Nephron progenitor cell (in vitro differentiated cells): ENCODE data around the gene CEP20.

Experiments
- DNase-seq: peaks from one replicate; pipeline ENCODE4 v3.0.0; 2021
- H3K27ac Mint-ChIP-seq: 2 replicates; pipeline ENCODE4 v1.8.0; 2021; ENCODE audit warnings: mild to moderate bottlenecking, moderate library complexity, mixed read lengths
- H3K27me3 Mint-ChIP-seq: 2 replicates; pipeline ENCODE4 v1.8.0; 2021; ENCODE audit warnings: mild to moderate bottlenecking, low read depth, mixed read lengths; ENCODE audit not compliant: poor library complexity
- H3K36me3 Mint-ChIP-seq: 2 replicates; pipeline ENCODE4 v1.8.0; 2021; ENCODE audit warnings: low read depth, mixed read lengths
- H3K4me1 Mint-ChIP-seq: 2 replicates; pipeline ENCODE4 v1.8.0; 2021; ENCODE audit warnings: mixed read lengths
- H3K4me3 Mint-ChIP-seq: 2 replicates; pipeline ENCODE4 v1.8.0; 2021; ENCODE audit warnings: mild to moderate bottlenecking, moderate library complexity, mixed read lengths
- H3K9me3 Mint-ChIP-seq: 2 replicates; pipeline ENCODE4 v1.8.0; 2021; ENCODE audit warnings: mild to moderate bottlenecking, moderate library complexity, mixed read lengths
- CTCF ChIP-seq: fragments of 200-600 bp; sonication (generic); IDR thresholded peaks from 2 replicates; pipeline ENCODE4 v1.5.0; 2021; ENCODE audit warnings: antibody characterized with exemption

Gene CEP20

GRCh38 chr16:15861996-15862395 lies 26.4 kb downstream of the CEP20 start:
- Mint-ChIP-seq H3K4me1 (peaks cover 7% of the 10 kb centered on the region), H3K9me3 (peaks cover 3% of the 10 kb centered on the region), H3K27me3 (peaks cover 49% of the 10 kb centered on the region), H3K27ac (no peak overlapping the region), H3K4me3 (no peak overlapping the region), H3K36me3 (peaks cover 14% of the 10 kb centered on the region)
- DNase-seq = no peak
- TF ChIP-seq CTCF = no peak

- Mint-ChIP-seq H3K9me3 (peaks cover 3% of the 10 kb centered on the region), H3K27ac (no peak overlapping the region), H3K4me3 (peak overlapping the region; percentile 60), H3K27me3 (peaks cover 78% of the 10 kb centered on the region), H3K4me1 (peaks cover 7% of the 10 kb centered on the region), H3K36me3 (no peaks in the 10 kb centered on the region)
- TF ChIP-seq CTCF = no peak
- no peak for DNase-seq
Measured at GRCh38 chr16:15858921-15859668, 29.3 kb downstream of the CEP20 start.

- peak overlapping the region; percentile 83 for H3K4me3 Mint-ChIP-seq
- TF ChIP-seq CTCF = no peak
- no peaks in the 10 kb centered on the region for H3K36me3 Mint-ChIP-seq
- H3K27me3 Mint-ChIP-seq = peaks cover 83% of the 10 kb centered on the region
- H3K9me3 Mint-ChIP-seq = peaks cover 3% of the 10 kb centered on the region
- no peak overlapping the region for H3K27ac Mint-ChIP-seq
- peak; percentile 63 for DNase-seq
- peaks cover 7% of the 10 kb centered on the region for H3K4me1 Mint-ChIP-seq
Measured at GRCh38 chr16:15857724-15858560, 30.5 kb downstream of the CEP20 start.

- peak; percentile 47 for DNase-seq
- Mint-ChIP-seq H3K4me1 (peaks cover 7% of the 10 kb centered on the region), H3K9me3 (peaks cover 3% of the 10 kb centered on the region), H3K27me3 (peaks cover 80% of the 10 kb centered on the region), H3K27ac (no peak within 1 kb of the TSS), H3K4me3 (peak within 1 kb of the TSS; percentile 83), H3K36me3 (no peaks in the 10 kb centered on the region)
- no peak for TF ChIP-seq CTCF
Measured at GRCh38 chr16:15856901-15857698, 31.3 kb downstream of the CEP20 start, which contains the start of gene MYH11. MYH11 (minus strand) TSS chr16:15857028; CDS start chr16:15838252, 18,776 bp downstream.

GRCh38 chr16:15856182-15856581 lies 32.2 kb downstream of the CEP20 start:
- H3K27ac Mint-ChIP-seq = no peak overlapping the region
- peaks cover 7% of the 10 kb centered on the region for H3K4me1 Mint-ChIP-seq
- no peaks in the 10 kb centered on the region for H3K36me3 Mint-ChIP-seq
- no peak for TF ChIP-seq CTCF
- H3K9me3 Mint-ChIP-seq = peaks cover 3% of the 10 kb centered on the region
- peaks cover 83% of the 10 kb centered on the region for H3K27me3 Mint-ChIP-seq
- DNase-seq = no peak
- peak overlapping the region; percentile 42 for H3K4me3 Mint-ChIP-seq
